GM12801 (cell line): ENCODE measurements around the gene MPPED2.

ENCODE experiments used
- CTCF ChIP-seq: IDR thresholded peaks from one replicate; pipeline ENCODE4 v1.5.1; 2011; ENCODE audit warnings: control low read depth; ENCODE audit not compliant: insufficient read length; ENCODE audit errors: extremely low read depth

Gene MPPED2

GRCh38 chr11:30370164-30370563 lies 216.0 kb downstream of the MPPED2 start:
- no peak for TF ChIP-seq CTCF

GRCh38 chr11:30368394-30368793 lies 217.8 kb downstream of the MPPED2 start:
- no peak for TF ChIP-seq CTCF

- no peak for TF ChIP-seq CTCF
Measured at GRCh38 chr11:30365793-30366517, 220.2 kb downstream of the MPPED2 start.

- no peak for TF ChIP-seq CTCF
Measured at GRCh38 chr11:30364837-30365482, 221.2 kb downstream of the MPPED2 start.

- no peak for TF ChIP-seq CTCF
Measured at GRCh38 chr11:30364139-30364836, 221.9 kb downstream of the MPPED2 start.

GRCh38 chr11:30360741-30361140 lies 225.4 kb downstream of the MPPED2 start:
- TF ChIP-seq CTCF: no peak
